Uterus (tissue), 4 donors: Measurements from ENCODE around the gene BTBD9. TPM values are rescaled to one million over a fixed set of nuclear protein-coding genes. Genes with fewer than 3 reads are reported as not detected.

Experiments used
- DNase-seq, 2 donors: peaks; one replicate each; pipeline ENCODE4 v3.0.0-alpha.2; 2019 to 2020
- H3K27ac ChIP-seq, 2 donors: fragments of 200-600 bp; sonication (generic); 1 replicate in 1 of 2; 2 replicates in 1 of 2; pipeline ENCODE4 v1.5.1; 2016 to 2018
- H3K27me3 ChIP-seq, 2 donors: fragments of 200-600 bp; sonication (generic); one replicate each; pipeline ENCODE4 v1.5.1; 2018 to 2019; ENCODE audit warnings: control low read depth in 1 of 2
- H3K36me3 ChIP-seq, 2 donors: fragments of 200-600 bp; sonication (generic); one replicate each; pipeline ENCODE4 v1.5.1; 2019; ENCODE audit warnings: control low read depth in 1 of 2
- H3K4me1 ChIP-seq, 2 donors: fragments of 200-600 bp; sonication (generic); one replicate each; pipeline ENCODE4 v1.5.1; 2018 to 2019; ENCODE audit warnings: control low read depth in 1 of 2
- H3K4me3 ChIP-seq, 2 donors: fragments of 200-600 bp; sonication (generic); 1 replicate in 1 of 2; 2 replicates in 1 of 2; pipeline ENCODE4 v1.5.1; 2018 to 2019; ENCODE audit warnings: mild to moderate bottlenecking in 1 of 2
- H3K9me3 ChIP-seq, 2 donors: fragments of 200-600 bp; sonication (generic); one replicate each; pipeline ENCODE4 v1.5.1; 2019; ENCODE audit warnings: control low read depth in 1 of 2
- POLR2A ChIP-seq, 2 donors: fragments of 450-650 bp; IDR thresholded peaks; one replicate each; pipeline ENCODE4 v1.6.1; 2016; ENCODE audit warnings: antibody characterized with exemption in 2 of 2, mild to moderate bottlenecking in 1 of 2, moderate library complexity in 1 of 2
- intact Hi-C: fragments of 100-400 bp; cut with DNase I; formaldehyde crosslinking; loops from one replicate; pipeline ENCODE4 v1.15.1; 2023; ENCODE audit warnings: low total_unique reads
- small RNA-seq: library from RNA; depleted of rRNA; stranded (forward); fragments of <200 nt; gene quantifications from one replicate; pipeline ENCODE3, GENCODE V24; 2016
- total RNA-seq, 4 donors: library from RNA; depleted of rRNA in 3 of 4; stranded (reverse); fragments of >200 nt in 3 of 4; gene quantifications; one replicate each; pipeline versions ENCODE4 v1.1.0 to v1.2.4, GENCODE V29; 2014 to 2023
- TF ChIP-seq, protein P1 (sequence below), 4 experiments: fragments of 200-600 bp in 2 of 4; fragments of 450-650 bp in 2 of 4; sonication (generic) in 2 of 4; IDR thresholded peaks; one replicate each; pipeline ENCODE4 v1.5.1; 2016 to 2019; ENCODE audit warnings: antibody characterized with exemption in 4 of 4, mild to moderate bottlenecking in 2 of 4, moderate library complexity in 1 of 4
- donor health status: DM: yes; HTN: yes; CAD: no.

The BTBD9 gene
- total RNA-seq, 4 donors from 2014 or later, result 10.3 to 50.3 (median 34.4) TPM

DNA sequence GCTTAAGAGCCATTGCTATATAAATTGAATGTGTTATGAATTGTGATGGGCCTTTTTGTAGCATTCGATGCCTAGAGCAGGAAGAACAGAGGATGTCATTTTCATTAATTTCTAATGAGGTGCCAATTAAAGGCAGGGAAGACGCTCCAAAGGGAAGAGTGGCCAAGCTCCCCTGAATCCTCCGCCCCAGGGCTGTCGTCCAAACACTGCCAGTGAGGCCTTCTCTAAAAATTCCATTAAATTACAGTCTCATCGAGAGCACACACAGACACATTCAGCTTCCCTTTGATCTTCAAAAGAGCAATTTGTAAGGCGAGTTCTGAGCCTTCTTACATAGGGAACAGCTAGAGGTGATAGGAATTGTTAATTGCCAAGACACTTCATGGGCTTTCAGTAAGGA, 520.2 kb downstream of the BTBD9 start:
- no peak for DNase-seq
- TF ChIP-seq POLR2A (IDR thresholded peaks at IDR 0.05), result no peak
- TF ChIP-seq, protein P1, sequence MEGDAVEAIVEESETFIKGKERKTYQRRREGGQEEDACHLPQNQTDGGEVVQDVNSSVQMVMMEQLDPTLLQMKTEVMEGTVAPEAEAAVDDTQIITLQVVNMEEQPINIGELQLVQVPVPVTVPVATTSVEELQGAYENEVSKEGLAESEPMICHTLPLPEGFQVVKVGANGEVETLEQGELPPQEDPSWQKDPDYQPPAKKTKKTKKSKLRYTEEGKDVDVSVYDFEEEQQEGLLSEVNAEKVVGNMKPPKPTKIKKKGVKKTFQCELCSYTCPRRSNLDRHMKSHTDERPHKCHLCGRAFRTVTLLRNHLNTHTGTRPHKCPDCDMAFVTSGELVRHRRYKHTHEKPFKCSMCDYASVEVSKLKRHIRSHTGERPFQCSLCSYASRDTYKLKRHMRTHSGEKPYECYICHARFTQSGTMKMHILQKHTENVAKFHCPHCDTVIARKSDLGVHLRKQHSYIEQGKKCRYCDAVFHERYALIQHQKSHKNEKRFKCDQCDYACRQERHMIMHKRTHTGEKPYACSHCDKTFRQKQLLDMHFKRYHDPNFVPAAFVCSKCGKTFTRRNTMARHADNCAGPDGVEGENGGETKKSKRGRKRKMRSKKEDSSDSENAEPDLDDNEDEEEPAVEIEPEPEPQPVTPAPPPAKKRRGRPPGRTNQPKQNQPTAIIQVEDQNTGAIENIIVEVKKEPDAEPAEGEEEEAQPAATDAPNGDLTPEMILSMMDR (IDR thresholded peaks at IDR 0.05), result no peak
- Histone ChIP-seq H3K9me3 (no peaks in the 10 kb centered on the region), H3K4me1 (no peaks in the 10 kb centered on the region), H3K36me3 (no peaks in the 10 kb centered on the region), H3K4me3 (no peak overlapping the region), H3K27me3 (no peaks in the 10 kb centered on the region), H3K27ac (no peak overlapping the region)
- intact Hi-C loops, result no loop called here

DNA sequence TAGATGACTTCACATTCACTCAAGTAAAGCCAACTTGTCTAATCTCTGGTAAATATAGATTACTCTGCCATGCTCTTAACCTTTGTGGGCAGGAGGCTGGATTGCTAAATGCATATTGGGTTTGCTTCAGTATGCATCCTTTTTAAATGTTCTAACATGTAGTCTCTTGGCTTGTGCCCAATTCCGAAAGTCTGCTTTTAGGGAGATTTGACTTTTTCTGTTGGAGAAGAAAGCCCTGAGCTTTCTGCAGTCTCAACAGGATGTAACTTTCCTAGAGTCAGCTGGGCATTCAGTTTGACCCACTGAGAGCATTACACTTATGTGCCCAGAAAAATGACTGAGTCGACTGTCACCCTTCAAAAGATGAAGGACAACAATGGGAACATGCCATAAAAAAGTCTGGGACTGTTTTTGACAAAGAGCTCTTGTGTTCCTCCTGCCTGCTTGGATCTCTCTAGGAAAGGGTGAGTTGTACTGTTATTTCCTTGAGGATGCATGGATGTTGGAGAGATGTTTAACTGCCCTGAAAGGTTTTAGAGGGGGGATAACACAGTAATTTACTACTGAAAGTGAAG, 520.9 kb downstream of the BTBD9 start:
- no peak for TF ChIP-seq POLR2A (IDR thresholded peaks at IDR 0.05)
- TF ChIP-seq, protein P1 (IDR thresholded peaks at IDR 0.05), result no peak
- DNase-seq, result no peak
- Histone ChIP-seq H3K27ac (no peak overlapping the region), H3K36me3 (no peaks in the 10 kb centered on the region), H3K27me3 (no peaks in the 10 kb centered on the region), H3K9me3 (no peaks in the 10 kb centered on the region), H3K4me1 (no peaks in the 10 kb centered on the region), H3K4me3 (no peak overlapping the region)
- intact Hi-C loops, result no loop called here

Small RNA genes within 50 kb of the gene (small RNA-seq; reads per million reads assigned to genes)
- not detected for gene RF00019
- gene RF00279, result not detected

Other genes starting within 250 kb of the BTBD9 start
- gene GLO1, start 63.2 kb upstream of the BTBD9 start, total RNA-seq, result 100 to 1,000 TPM in 2 of 4 donors, 10 to 100 TPM in 2; 65.3 to 166 (median 99.1) TPM
- gene DNAH8, start 75.4 kb upstream of the BTBD9 start, total RNA-seq, result under 1 TPM in 2 of 4 donors, not detected in 2; 0.03 to 0.69 TPM